HEK293T (cell line): ENCODE results near the gene ALDH2.
A peak's percentile ranks its signal among the peaks of the same experiment; 100 is the strongest.
"Not testable (repeated sequence)": the region's sequence is repeated elsewhere in the genome, so short reads cannot be mapped to it uniquely, and the experiment has no call there.

Experiments used
- CTCF ChIA-PET: fragments of 350-600 bp; formaldehyde crosslinking; extraction: SDS; loops from one replicate; lab custom pipeline; 2021; ENCODE audit warnings: antibody characterized with exemption, inconsistent platforms; lab: Yijun Ruan, JAX
- POLR2A ChIA-PET: fragments of 350-600 bp; formaldehyde crosslinking; extraction: SDS; loops from one replicate; lab custom pipeline; 2020; ENCODE audit warnings: antibody characterized with exemption, inconsistent platforms; lab: Yijun Ruan, JAX
- DNase-seq: peaks from one replicate; pipeline ENCODE4 v3.0.0; 2012; ENCODE audit warnings: mixed read lengths; ENCODE audit errors: extremely low spot score
- ARNT ChIP-seq: fragments of 450-650 bp; IDR thresholded peaks from 2 replicates; pipeline ENCODE4 v1.6.1; 2017; ENCODE audit warnings: mild to moderate bottlenecking
- BHLHE40 ChIP-seq: fragments of 450-650 bp; IDR thresholded peaks from 2 replicates; pipeline ENCODE4 v1.6.1; 2016; ENCODE audit warnings: mild to moderate bottlenecking, moderate library complexity, borderline replicate concordance
- CTBP1 ChIP-seq: fragments of 450-650 bp; IDR thresholded peaks from 2 replicates; pipeline ENCODE4 v1.6.1; 2016; ENCODE audit warnings: borderline replicate concordance
- ELF4 ChIP-seq: fragments of 450-650 bp; IDR thresholded peaks from 2 replicates; pipeline ENCODE4 v1.6.1; 2017; ENCODE audit warnings: antibody characterized with exemption
- FOXA1 ChIP-seq: fragments of 450-650 bp; IDR thresholded peaks from 2 replicates; pipeline ENCODE4 v1.6.1; 2016; ENCODE audit warnings: mild to moderate bottlenecking
- FOXK2 ChIP-seq: fragments of 450-650 bp; IDR thresholded peaks from 2 replicates; pipeline ENCODE4 v1.6.1; 2016; ENCODE audit warnings: mild to moderate bottlenecking
- FOXM1 ChIP-seq: fragments of 450-650 bp; IDR thresholded peaks from 2 replicates; pipeline ENCODE4 v1.6.1; 2017; ENCODE audit warnings: mild to moderate bottlenecking, borderline replicate concordance
- HDGF ChIP-seq: fragments of 450-650 bp; IDR thresholded peaks from 2 replicates; pipeline ENCODE4 v1.6.1; 2017; ENCODE audit warnings: antibody characterized with exemption, borderline replicate concordance
- L3MBTL2 ChIP-seq: fragments of 450-650 bp; conservative IDR thresholded peaks from 2 replicates; pipeline ENCODE4 v1.6.1; 2016; ENCODE audit warnings: mild to moderate bottlenecking
- LEF1 ChIP-seq: fragments of 450-650 bp; IDR thresholded peaks from 2 replicates; pipeline ENCODE4 v1.6.1; 2017; ENCODE audit warnings: mild to moderate bottlenecking, borderline replicate concordance
- NFRKB ChIP-seq: fragments of 450-650 bp; IDR thresholded peaks from 2 replicates; pipeline ENCODE4 v1.6.1; 2016; ENCODE audit warnings: mild to moderate bottlenecking, moderate library complexity
- SP1 ChIP-seq: fragments of 450-650 bp; IDR thresholded peaks from 2 replicates; pipeline ENCODE4 v1.6.1; 2017
- SUZ12 ChIP-seq: fragments of 450-650 bp; IDR thresholded peaks from 2 replicates; pipeline ENCODE4 v1.6.1; 2016; ENCODE audit warnings: mild to moderate bottlenecking
- TARDBP ChIP-seq: fragments of 450-650 bp; IDR thresholded peaks from 2 replicates; pipeline ENCODE4 v1.6.1; 2016
- ZNF384 ChIP-seq: fragments of 450-650 bp; IDR thresholded peaks from 2 replicates; pipeline ENCODE4 v1.6.1; 2016
- TF ChIP-seq, protein P1 (sequence below): fragments of 450-650 bp; IDR thresholded peaks from 2 replicates; pipeline ENCODE4 v1.6.1; 2016

Gene ALDH2

GRCh38 chr12:111761706-111762105 is 5.0 kb upstream of the ALDH2 start:
- ChIA-PET POLR2A (no interaction called here), CTCF (interaction anchor here (1.8 kb wide), 1 partner anchor 51 kb away, joined by 4 read pairs; no protein-coding TSS in a partner anchor)
- TF ChIP-seq ZNF384 (no peak), FOXK2 (no peak), FOXA1 (no peak), NFRKB (no peak), SP1 (no peak), CTBP1 (no peak), SUZ12 (no peak), FOXM1 (no peak), TARDBP (no peak), BHLHE40 (no peak), HDGF (no peak), ARNT (no peak), LEF1 (no peak), ELF4 (no peak), L3MBTL2 (no peak)
- TF ChIP-seq, protein P1, sequence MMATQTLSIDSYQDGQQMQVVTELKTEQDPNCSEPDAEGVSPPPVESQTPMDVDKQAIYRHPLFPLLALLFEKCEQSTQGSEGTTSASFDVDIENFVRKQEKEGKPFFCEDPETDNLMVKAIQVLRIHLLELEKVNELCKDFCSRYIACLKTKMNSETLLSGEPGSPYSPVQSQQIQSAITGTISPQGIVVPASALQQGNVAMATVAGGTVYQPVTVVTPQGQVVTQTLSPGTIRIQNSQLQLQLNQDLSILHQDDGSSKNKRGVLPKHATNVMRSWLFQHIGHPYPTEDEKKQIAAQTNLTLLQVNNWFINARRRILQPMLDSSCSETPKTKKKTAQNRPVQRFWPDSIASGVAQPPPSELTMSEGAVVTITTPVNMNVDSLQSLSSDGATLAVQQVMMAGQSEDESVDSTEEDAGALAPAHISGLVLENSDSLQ: no peak
- no peak for DNase-seq

GRCh38 chr12:111763552-111763951 is 3.2 kb upstream of the ALDH2 start:
- TF ChIP-seq, protein P1: peak; percentile 14; the same call in 1 of the 2 replicates
- DNase-seq, CTCF ChIA-PET, POLR2A ChIA-PET: not testable (repeated sequence)

GRCh38 chr12:111764120-111764821 is 2.5 kb upstream of the ALDH2 start:
- ChIA-PET POLR2A (interaction anchor here (1.0 kb wide), 2 partner anchors 11 to 78 kb away, joined by 3 to 4 read pairs; partner anchors contain the start of gene MAPKAPK5), CTCF (no interaction called here)
- DNase-seq: no peak
- TF ChIP-seq FOXK2 (no peak), CTBP1 (no peak), NFRKB (no peak), SP1 (no peak), HDGF (no peak), BHLHE40 (no peak), ELF4 (no peak), ZNF384 (no peak), FOXM1 (no peak), TARDBP (no peak), LEF1 (no peak), L3MBTL2 (no peak)
- TF ChIP-seq, protein P1: no peak

DNA sequence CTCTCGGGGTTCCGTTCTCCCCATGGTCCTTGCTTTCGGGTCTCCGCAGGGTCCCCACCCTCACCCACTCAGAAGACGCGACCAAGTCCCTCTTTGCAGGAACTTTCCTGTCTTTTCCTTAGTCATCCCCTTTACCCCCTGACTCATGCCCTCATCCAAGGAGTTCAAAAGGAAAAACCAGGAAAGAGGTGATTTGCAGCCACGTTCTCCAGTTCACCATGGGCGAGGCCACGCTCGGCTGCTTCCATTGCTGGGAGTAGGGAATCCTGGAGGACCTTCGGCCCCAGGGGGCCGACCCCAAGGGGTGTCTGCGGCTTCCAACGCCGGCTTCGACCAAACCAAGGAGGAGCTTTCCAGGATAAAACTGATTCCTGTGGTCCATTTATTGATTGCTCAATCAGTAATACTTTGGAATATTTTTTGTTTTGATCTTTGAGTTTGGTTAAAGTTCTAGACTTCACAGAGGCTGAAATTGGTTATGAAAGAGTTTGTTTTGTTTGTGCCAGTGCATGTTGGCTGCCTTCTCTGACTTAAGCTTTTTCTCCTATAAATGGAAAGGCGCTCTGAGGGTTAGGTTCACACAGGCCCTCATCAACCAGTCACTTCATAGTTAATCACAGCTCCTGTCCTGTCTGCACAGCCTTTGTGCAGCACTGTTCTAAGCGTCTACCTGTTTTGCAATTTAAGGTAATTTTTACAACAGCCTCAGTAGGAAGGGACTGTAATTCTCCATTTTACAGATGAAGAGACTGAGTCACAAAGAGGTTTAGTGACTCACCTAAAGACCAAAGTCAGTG is 827 bp downstream of the ALDH2 start:
- peak; percentile 31 for DNase-seq
- ChIA-PET CTCF (interaction anchor here (0.8 kb wide), 1 partner anchor 935 kb away, joined by 4 read pairs; no protein-coding TSS in a partner anchor), POLR2A (interaction anchor here (1.0 to 1.3 kb wide), 3 partner anchors 8 to 27 kb away, joined by 4 to 10 read pairs (median 6); no protein-coding TSS in a partner anchor)
- TF ChIP-seq HDGF (no peak), L3MBTL2 (peak; percentile 53)

GRCh38 chr12:111768159-111768895 is 1.6 kb downstream of the ALDH2 start:
- ChIA-PET POLR2A (no interaction called here), CTCF (interaction anchor here (0.8 kb wide), 1 partner anchor 936 kb away, joined by 4 read pairs; no protein-coding TSS in a partner anchor)
- TF ChIP-seq L3MBTL2 (no peak), FOXM1 (no peak), CTBP1 (no peak), FOXK2 (no peak), SP1 (no peak), SUZ12 (no peak), BHLHE40 (no peak), TARDBP (no peak), HDGF (no peak), LEF1 (no peak), FOXA1 (no peak), ARNT (no peak), ELF4 (no peak), NFRKB (no peak), ZNF384 (no peak)
- TF ChIP-seq, protein P1: no peak
- no peak for DNase-seq
